ENCODE results near the gene ZC3H4. TPM values are rescaled to one million over a fixed set of nuclear protein-coding genes. Genes with fewer than 3 reads are reported as not detected.

Gene ZC3H4
- total RNA-seq, 1 donor from 2014 or later = 50.3 TPM

DNA sequence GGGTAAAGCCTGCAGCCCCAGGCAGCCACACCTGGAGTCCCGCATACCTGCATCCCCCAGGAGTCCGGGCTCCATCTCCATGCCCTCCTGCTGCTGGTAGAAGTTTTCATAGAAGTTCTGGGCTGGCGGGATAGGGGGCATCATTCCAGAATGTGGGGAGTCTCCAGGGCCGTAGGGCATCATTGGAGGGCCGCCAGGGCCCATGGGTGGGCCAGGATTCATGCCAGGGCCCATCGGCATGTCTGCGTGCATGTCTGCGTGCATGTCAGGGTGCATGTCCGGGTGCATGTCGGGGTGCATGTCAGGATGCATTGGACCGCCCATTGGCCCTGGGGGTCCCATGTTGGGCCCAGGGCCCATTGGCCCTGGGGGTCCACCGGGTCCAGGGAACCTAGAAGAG is 41.8 kb downstream of the ZC3H4 start:
- TF ChIP-seq, protein P1, sequence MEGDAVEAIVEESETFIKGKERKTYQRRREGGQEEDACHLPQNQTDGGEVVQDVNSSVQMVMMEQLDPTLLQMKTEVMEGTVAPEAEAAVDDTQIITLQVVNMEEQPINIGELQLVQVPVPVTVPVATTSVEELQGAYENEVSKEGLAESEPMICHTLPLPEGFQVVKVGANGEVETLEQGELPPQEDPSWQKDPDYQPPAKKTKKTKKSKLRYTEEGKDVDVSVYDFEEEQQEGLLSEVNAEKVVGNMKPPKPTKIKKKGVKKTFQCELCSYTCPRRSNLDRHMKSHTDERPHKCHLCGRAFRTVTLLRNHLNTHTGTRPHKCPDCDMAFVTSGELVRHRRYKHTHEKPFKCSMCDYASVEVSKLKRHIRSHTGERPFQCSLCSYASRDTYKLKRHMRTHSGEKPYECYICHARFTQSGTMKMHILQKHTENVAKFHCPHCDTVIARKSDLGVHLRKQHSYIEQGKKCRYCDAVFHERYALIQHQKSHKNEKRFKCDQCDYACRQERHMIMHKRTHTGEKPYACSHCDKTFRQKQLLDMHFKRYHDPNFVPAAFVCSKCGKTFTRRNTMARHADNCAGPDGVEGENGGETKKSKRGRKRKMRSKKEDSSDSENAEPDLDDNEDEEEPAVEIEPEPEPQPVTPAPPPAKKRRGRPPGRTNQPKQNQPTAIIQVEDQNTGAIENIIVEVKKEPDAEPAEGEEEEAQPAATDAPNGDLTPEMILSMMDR (IDR thresholded peaks at IDR 0.05; ENCODE audit: partially characterized antibody, unreplicated experiment) = no peak
- Mint-ChIP-seq H3K36me3 (ENCODE audit: unreplicated experiment) (no peaks in the 10 kb centered on the region), H3K9me3 (ENCODE audit: unreplicated experiment) (peaks cover 11% of the 10 kb centered on the region), H3K4me3 (ENCODE audit: unreplicated experiment) (no peak overlapping the region), H3K27me3 (ENCODE audit: unreplicated experiment) (peaks cover 8% of the 10 kb centered on the region), H3K4me1 (ENCODE audit: low read depth, unreplicated experiment) (peaks cover 9% of the 10 kb centered on the region), H3K27ac (ENCODE audit: unreplicated experiment) (no peak overlapping the region)
- no peak for DNase-seq

DNA sequence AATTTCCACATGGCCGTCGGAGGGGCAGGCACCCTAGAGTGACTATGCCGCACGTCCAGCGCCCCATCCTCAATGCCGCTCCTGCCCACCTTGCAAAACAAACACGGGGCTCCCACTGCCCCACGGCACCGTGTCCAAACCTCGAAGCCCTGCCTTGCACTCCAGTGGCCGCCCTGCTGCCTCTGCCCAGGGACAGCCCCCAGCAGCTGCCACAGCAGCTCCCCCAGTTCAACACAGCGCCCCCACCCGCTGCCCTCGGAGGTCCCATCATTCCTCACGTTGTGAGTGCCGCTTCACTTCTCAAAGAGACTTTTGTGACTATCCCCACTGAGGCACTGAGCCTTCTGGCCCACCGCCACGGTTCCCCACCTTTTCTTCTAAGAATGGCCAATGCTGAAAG is 42.8 kb downstream of the ZC3H4 start:
- DNase-seq = no peak
- H3K9me3 Mint-ChIP-seq (ENCODE audit: unreplicated experiment) = peaks cover 13% of the 10 kb centered on the region
- TF ChIP-seq, protein P1 (IDR thresholded peaks at IDR 0.05; ENCODE audit: partially characterized antibody, unreplicated experiment) = no peak
- H3K27me3 Mint-ChIP-seq (ENCODE audit: unreplicated experiment) = peaks cover 8% of the 10 kb centered on the region
- H3K36me3 Mint-ChIP-seq (ENCODE audit: unreplicated experiment) = no peaks in the 10 kb centered on the region
- no peak overlapping the region for H3K4me3 Mint-ChIP-seq (ENCODE audit: unreplicated experiment)
- H3K4me1 Mint-ChIP-seq (ENCODE audit: low read depth, unreplicated experiment) = peaks cover 9% of the 10 kb centered on the region
- peak overlapping the region; percentile 43 for H3K27ac Mint-ChIP-seq (ENCODE audit: unreplicated experiment)

DNA sequence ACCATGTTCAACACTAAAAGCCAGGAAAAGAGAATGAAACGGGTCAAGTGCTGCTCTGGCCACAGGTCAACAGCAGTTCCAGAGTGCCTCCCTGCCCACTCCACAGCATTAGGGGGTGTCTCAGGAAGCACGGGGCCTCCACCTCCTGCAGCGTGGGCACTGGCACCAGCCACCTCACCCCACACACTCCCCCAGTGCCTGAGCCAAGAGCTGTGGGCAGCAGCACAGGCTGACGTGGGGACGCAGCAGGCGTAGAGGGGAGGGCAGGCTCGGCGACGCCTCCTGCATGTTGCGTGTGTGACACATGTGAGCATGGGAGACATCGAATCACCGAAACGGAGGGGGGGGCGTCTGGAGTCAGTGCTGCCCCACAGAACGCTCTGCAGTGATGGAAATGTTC is 43.8 kb downstream of the ZC3H4 start:
- Mint-ChIP-seq H3K36me3 (ENCODE audit: unreplicated experiment) (no peaks in the 10 kb centered on the region), H3K4me1 (ENCODE audit: low read depth, unreplicated experiment) (peaks cover 7% of the 10 kb centered on the region), H3K27me3 (ENCODE audit: unreplicated experiment) (peaks cover 8% of the 10 kb centered on the region), H3K9me3 (ENCODE audit: unreplicated experiment) (peaks cover 10% of the 10 kb centered on the region), H3K4me3 (ENCODE audit: unreplicated experiment) (no peak overlapping the region), H3K27ac (ENCODE audit: unreplicated experiment) (no peak overlapping the region)
- TF ChIP-seq, protein P1 (IDR thresholded peaks at IDR 0.05; ENCODE audit: partially characterized antibody, unreplicated experiment) = no peak
- DNase-seq = no peak

DNA sequence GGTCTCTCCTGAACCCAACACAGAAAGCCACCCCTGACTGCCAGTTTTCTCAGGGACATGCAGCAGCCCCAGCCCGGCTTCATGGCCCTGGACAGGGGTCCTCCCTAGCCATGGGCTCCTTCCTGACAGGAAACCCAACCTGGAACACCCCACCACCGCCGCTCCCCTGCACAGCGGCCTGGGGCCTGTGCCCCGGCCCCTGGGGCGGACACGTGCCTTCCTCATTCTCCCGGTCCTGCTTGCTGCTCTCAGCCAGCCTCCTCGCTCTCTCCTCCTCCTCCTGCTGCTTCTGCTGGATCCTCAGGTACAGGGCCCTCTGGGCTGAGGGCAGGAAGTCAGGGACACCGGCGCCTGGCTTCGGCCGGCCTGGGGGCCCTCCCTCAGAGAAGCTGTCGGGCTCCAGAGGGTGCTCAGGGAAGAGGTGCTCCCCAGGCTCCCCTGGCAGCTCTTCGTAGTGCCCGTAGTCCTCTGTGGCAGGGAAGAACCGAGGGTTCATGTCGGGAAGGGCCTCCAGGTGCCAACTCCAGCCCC is 44.6 kb downstream of the ZC3H4 start:
- no peak overlapping the region for H3K27ac Mint-ChIP-seq (ENCODE audit: unreplicated experiment)
- TF ChIP-seq, protein P1 (IDR thresholded peaks at IDR 0.05; ENCODE audit: partially characterized antibody, unreplicated experiment) = no peak
- H3K4me1 Mint-ChIP-seq (ENCODE audit: low read depth, unreplicated experiment) = peaks cover 7% of the 10 kb centered on the region
- no peak overlapping the region for H3K4me3 Mint-ChIP-seq (ENCODE audit: unreplicated experiment)
- H3K9me3 Mint-ChIP-seq (ENCODE audit: unreplicated experiment) = peaks cover 8% of the 10 kb centered on the region
- peaks cover 6% of the 10 kb centered on the region for H3K27me3 Mint-ChIP-seq (ENCODE audit: unreplicated experiment)
- no peaks in the 10 kb centered on the region for H3K36me3 Mint-ChIP-seq (ENCODE audit: unreplicated experiment)
- DNase-seq = no peak

DNA sequence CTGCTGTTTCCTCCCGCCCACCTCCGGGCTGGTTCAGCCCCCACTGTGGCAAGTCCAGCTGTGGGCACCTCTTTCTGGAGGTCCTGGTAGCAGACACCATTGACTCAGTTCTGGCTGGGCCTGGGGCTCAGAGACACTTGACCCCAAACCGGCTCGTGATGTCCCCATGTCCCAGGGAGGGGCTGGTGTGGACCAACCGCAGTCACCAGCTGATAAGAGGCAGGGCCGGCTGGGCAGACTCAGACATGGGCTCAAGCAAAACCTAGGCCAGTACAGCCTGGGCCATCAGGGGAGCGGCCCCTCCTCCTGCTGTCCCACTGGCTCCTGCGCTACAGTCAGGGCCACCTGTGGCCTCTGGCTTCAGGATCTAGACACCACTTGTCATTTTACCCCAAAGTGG is 45.3 kb downstream of the ZC3H4 start:
- H3K27ac Mint-ChIP-seq (ENCODE audit: unreplicated experiment) = no peak overlapping the region
- no peak overlapping the region for H3K4me3 Mint-ChIP-seq (ENCODE audit: unreplicated experiment)
- H3K36me3 Mint-ChIP-seq (ENCODE audit: unreplicated experiment) = no peaks in the 10 kb centered on the region
- peaks cover 7% of the 10 kb centered on the region for H3K4me1 Mint-ChIP-seq (ENCODE audit: low read depth, unreplicated experiment)
- H3K27me3 Mint-ChIP-seq (ENCODE audit: unreplicated experiment) = peaks cover 9% of the 10 kb centered on the region
- peaks cover 9% of the 10 kb centered on the region for H3K9me3 Mint-ChIP-seq (ENCODE audit: unreplicated experiment)
- no peak for DNase-seq
- TF ChIP-seq, protein P1 (IDR thresholded peaks at IDR 0.05; ENCODE audit: partially characterized antibody, unreplicated experiment) = no peak
